Measurements from ENCODE around the gene MYO9B.
"Not testable (repeated sequence)": the region's sequence is repeated elsewhere in the genome, so short reads cannot be mapped to it uniquely, and the experiment has no call there.

MYO9B gene

GRCh38 chr19:17090583-17090982 lies 15.0 kb downstream of the MYO9B start:
- DNase-seq (ENCODE audit: low read depth): no peak

GRCh38 chr19:17091758-17092333 lies 16.3 kb downstream of the MYO9B start:
- no peak for DNase-seq (ENCODE audit: low read depth)

- DNase-seq (ENCODE audit: low read depth): no peak
Observed at GRCh38 chr19:17092696-17093095, 17.1 kb downstream of the MYO9B start.

GRCh38 chr19:17094694-17095093 lies 19.1 kb downstream of the MYO9B start:
- not testable (repeated sequence) for DNase-seq (ENCODE audit: low read depth)

GRCh38 chr19:17095141-17095919 lies 19.8 kb downstream of the MYO9B start:
- DNase-seq (ENCODE audit: low read depth): no peak

GRCh38 chr19:17097593-17098126 lies 22.1 kb downstream of the MYO9B start:
- DNase-seq (ENCODE audit: low read depth): no peak

GRCh38 chr19:17098326-17098725 lies 22.7 kb downstream of the MYO9B start:
- DNase-seq (ENCODE audit: low read depth): no peak

GRCh38 chr19:17101686-17102628 lies 26.4 kb downstream of the MYO9B start:
- no peak for DNase-seq (ENCODE audit: low read depth)

- DNase-seq (ENCODE audit: low read depth): no peak
Observed at GRCh38 chr19:17103177-17103576, 27.6 kb downstream of the MYO9B start.

GRCh38 chr19:17104679-17105078 lies 29.1 kb downstream of the MYO9B start:
- DNase-seq (ENCODE audit: low read depth): no peak

- DNase-seq (ENCODE audit: low read depth): no peak
Observed at GRCh38 chr19:17105556-17105955, 30.0 kb downstream of the MYO9B start.

GRCh38 chr19:17106964-17107363 lies 31.4 kb downstream of the MYO9B start:
- not testable (repeated sequence) for DNase-seq (ENCODE audit: low read depth)

- DNase-seq (ENCODE audit: low read depth): peak; percentile 87
Observed at GRCh38 chr19:17107546-17108452, 32.2 kb downstream of the MYO9B start.

- DNase-seq (ENCODE audit: low read depth): no peak
Observed at GRCh38 chr19:17108453-17108784, 32.8 kb downstream of the MYO9B start.

- DNase-seq (ENCODE audit: low read depth): no peak
Observed at GRCh38 chr19:17109300-17109699, 33.7 kb downstream of the MYO9B start.

GRCh38 chr19:17109962-17110598 lies 34.5 kb downstream of the MYO9B start:
- DNase-seq (ENCODE audit: low read depth): no peak

- DNase-seq (ENCODE audit: low read depth): no peak
Observed at GRCh38 chr19:17110599-17110966, 35.0 kb downstream of the MYO9B start.

GRCh38 chr19:17111766-17112165 lies 36.2 kb downstream of the MYO9B start:
- DNase-seq (ENCODE audit: low read depth): no peak

- DNase-seq (ENCODE audit: low read depth): no peak
Observed at GRCh38 chr19:17112271-17112670, 36.7 kb downstream of the MYO9B start.

GRCh38 chr19:17112700-17113099 lies 37.1 kb downstream of the MYO9B start:
- no peak for DNase-seq (ENCODE audit: low read depth)
